H7 (cell line): Measurements from ENCODE around the gene TMPRSS11B. TPM values are rescaled to one million over a fixed set of nuclear protein-coding genes. Genes with fewer than 3 reads are reported as not detected.

Source experiments
- DNase-seq: peaks from one replicate; pipeline ENCODE4 v3.0.0; 2012
- H3K27me3 ChIP-seq: 2 replicates; pipeline ENCODE4 v1.6.0; 2011; ENCODE audit warnings: mild to moderate bottlenecking, low read length; ENCODE audit not compliant: control insufficient read depth, insufficient read depth
- H3K36me3 ChIP-seq: replicated peaks from 2 replicates; pipeline ENCODE4 v1.5.1; 2011; ENCODE audit warnings: low read length; ENCODE audit not compliant: control insufficient read depth, insufficient read depth
- H3K4me3 ChIP-seq: 2 replicates; pipeline ENCODE4 v1.5.1; 2011; ENCODE audit warnings: low read depth, mild to moderate bottlenecking, control low read depth, low read length, moderate library complexity; ENCODE audit not compliant: insufficient read depth
- total RNA-seq: library from RNA; depleted of rRNA; stranded (reverse); fragments of >200 nt; shearing (Covaris generic); gene quantifications from 2 replicates; pipeline ENCODE4 v1.2.3, GENCODE V29; 2014; rRNA removed

Gene TMPRSS11B
- total RNA-seq, 1 experiment from 2014 or later = not detected

- H3K4me3 ChIP-seq = no peak overlapping the region
- H3K36me3 ChIP-seq = no peaks in the 10 kb centered on the region
- H3K27me3 ChIP-seq = no peaks in the 10 kb centered on the region
- DNase-seq = no peak
These were observed 62.1 kb downstream of the TMPRSS11B start for GRCh38 chr4:68183417-68183816.

- DNase-seq = peak; percentile 20
- Histone ChIP-seq H3K4me3 (no peak overlapping the region), H3K27me3 (no peaks in the 10 kb centered on the region), H3K36me3 (no peaks in the 10 kb centered on the region)
These were observed 63.1 kb downstream of the TMPRSS11B start for GRCh38 chr4:68182382-68182820.

GRCh38 chr4:68180849-68181526, 64.5 kb downstream of the TMPRSS11B start:
- H3K4me3 ChIP-seq = no peak overlapping the region
- no peaks in the 10 kb centered on the region for H3K27me3 ChIP-seq
- no peak for DNase-seq
- no peaks in the 10 kb centered on the region for H3K36me3 ChIP-seq

- H3K27me3 ChIP-seq = no peaks in the 10 kb centered on the region
- H3K4me3 ChIP-seq = no peak overlapping the region
- no peak for DNase-seq
- no peaks in the 10 kb centered on the region; the same call in 1 of the 2 replicates for H3K36me3 ChIP-seq
These were observed 68.6 kb downstream of the TMPRSS11B start for GRCh38 chr4:68176904-68177303.

Other genes starting within 250 kb of the TMPRSS11B start
- gene TMPRSS11F, start 115.8 kb downstream of the TMPRSS11B start, total RNA-seq = not detected in 2 replicates
- 53.0 and 83.7 TPM in 2 replicates for gene YTHDC1, start 104.4 kb upstream of the TMPRSS11B start, total RNA-seq
- 3.5 and 3.6 TPM in 2 replicates for gene TMPRSS11E, start 201.8 kb upstream of the TMPRSS11B start, total RNA-seq